Sigmoid colon (tissue), 7 donors: ENCODE data around the gene FMO1. TPM values are rescaled to one million over a fixed set of nuclear protein-coding genes. Genes with fewer than 3 reads are reported as not detected.
"Not testable (repeated sequence)": the region's sequence is repeated elsewhere in the genome, so short reads cannot be mapped to it uniquely, and the experiment has no call there.

Source experiments
- DNase-seq: peaks from one replicate; pipeline ENCODE4 v3.0.0-alpha.2; 2019
- H3K27ac ChIP-seq, 4 donors: fragments of 200-600 bp; sonication (generic); one replicate each; pipeline ENCODE4 v1.5.1; 2016 to 2019; ENCODE audit warnings: mild to moderate bottlenecking in 1 of 4
- H3K27me3 ChIP-seq, 3 donors: fragments of 200-600 bp; sonication (generic); one replicate each; pipeline ENCODE4 v1.5.1; 2019; ENCODE audit warnings: mild to moderate bottlenecking in 1 of 3
- H3K36me3 ChIP-seq, 4 donors: fragments of 200-600 bp; sonication (generic); one replicate each; pipeline ENCODE4 v1.5.1; 2016 to 2019
- H3K4me1 ChIP-seq, 4 donors: fragments of 200-600 bp; sonication (generic); one replicate each; pipeline ENCODE4 v1.5.1; 2017 to 2019
- H3K4me3 ChIP-seq, 4 donors: fragments of 200-600 bp; sonication (generic); one replicate each; pipeline ENCODE4 v1.5.1; 2017 to 2019; ENCODE audit warnings: mild to moderate bottlenecking in 2 of 4, moderate library complexity in 1 of 4
- H3K9me3 ChIP-seq, 4 donors: fragments of 200-600 bp in 3 of 4; sonication (generic) in 3 of 4; one replicate each; pipeline versions ENCODE4 v1.5.1 to v1.6.1; 2013 to 2019
- CTCF ChIP-seq, 4 experiments: fragments of 450-650 bp in 3 of 4; fragments of 200-600 bp in 1 of 4; IDR thresholded peaks; one replicate each; pipeline ENCODE4 v1.5.1; 2016 to 2019; ENCODE audit warnings: antibody characterized with exemption in 4 of 4, mild to moderate bottlenecking in 3 of 4, moderate library complexity in 2 of 4
- EP300 ChIP-seq, 4 donors: sonication (generic); formaldehyde crosslinking; IDR thresholded peaks; one replicate each; pipeline ENCODE4 v1.6.1; 2017; ENCODE audit warnings: antibody characterized with exemption in 4 of 4
- POLR2A ChIP-seq, 2 donors: fragments of 450-650 bp; IDR thresholded peaks; one replicate each; pipeline ENCODE4 v1.6.1; 2016; ENCODE audit warnings: antibody characterized with exemption in 2 of 2, mild to moderate bottlenecking in 2 of 2, moderate library complexity in 2 of 2
- POLR2AphosphoS5 ChIP-seq, 4 donors: sonication (generic); formaldehyde crosslinking; IDR thresholded peaks; one replicate each; pipeline ENCODE4 v1.6.1; 2017; ENCODE audit warnings: antibody characterized with exemption in 4 of 4
- WGBS, 2 donors: extraction: QIAGEN DNeasy Blood & Tissue Kit; methylation state at CpG; one replicate each; pipeline ENCODE4 v1.1.7; 2013; 5-methylcytosine and 5-hydroxymethylcytosine counted together
- intact Hi-C: fragments of 100-400 bp; cut with DNase I; formaldehyde crosslinking; loops from one replicate; pipeline ENCODE4 v1.15.1; 2023
- polyA plus RNA-seq, 3 donors: library from polyadenylated mRNA; stranded (reverse); fragments of 200-250 nt; gene quantifications; one replicate each; pipeline ENCODE4 v1.2.3, GENCODE V29; 2013
- total RNA-seq, 4 donors: library from RNA; depleted of rRNA; stranded (reverse); fragments of >200 nt; gene quantifications; one replicate each; pipeline ENCODE4 v1.1.0, GENCODE V29; 2016
- donor health status: healthy with polysubstance abuse.
- donor health status: Bipolar disorder and iron deficiency.
- donor health status: healthy.

Gene FMO1
- total and polyA plus RNA-seq, 7 donors, result 0.26 to 0.82 (median 0.36) TPM; not detected in 2

GRCh38 chr1:171233183-171233582, 15.1 kb upstream of the FMO1 start:
- no peaks in the 10 kb centered on the region for H3K36me3 ChIP-seq
- TF ChIP-seq POLR2A (IDR thresholded peaks at IDR 0.05) (no peak), CTCF (IDR thresholded peaks at IDR 0.05) (no peak), POLR2AphosphoS5 (IDR thresholded peaks at IDR 0.05) (no peak), EP300 (IDR thresholded peaks at IDR 0.05) (no peak)
- no peaks in the 10 kb centered on the region for H3K4me1 ChIP-seq
- no peaks in the 10 kb centered on the region for H3K9me3 ChIP-seq
- 85 to 97% methylated on average over 1 of the region's 1 CpG for WGBS, 2 donors
- no peaks in the 10 kb centered on the region for H3K27me3 ChIP-seq
- no peak overlapping the region for H3K4me3 ChIP-seq
- DNase-seq, result no peak
- intact Hi-C loops, result no loop called here
- no peak overlapping the region for H3K27ac ChIP-seq

- H3K4me1 ChIP-seq, intact Hi-C loops, H3K27ac ChIP-seq, H3K36me3 ChIP-seq, H3K4me3 ChIP-seq, DNase-seq, H3K27me3 ChIP-seq, H3K9me3 ChIP-seq: not testable (repeated sequence)
- WGBS, 2 donors, result 85 to 96% methylated on average over 4 of the region's 4 CpGs
These were observed 12.1 kb upstream of the FMO1 start for GRCh38 chr1:171236231-171236630.

GRCh38 chr1:171243878-171244277, 4.4 kb upstream of the FMO1 start:
- intact Hi-C loops, result loop anchor here (2.0 kb wide), 1 partner anchor 71 kb away; the partner anchor contains the start of gene FMO4
- 73 to 85% methylated on average over 4 of the region's 4 CpGs for WGBS, 2 donors
- no peak for TF ChIP-seq POLR2A (IDR thresholded peaks at IDR 0.05)
- TF ChIP-seq CTCF (IDR thresholded peaks at IDR 0.05), result no peak
- no peak for TF ChIP-seq EP300 (IDR thresholded peaks at IDR 0.05)
- no peak for TF ChIP-seq POLR2AphosphoS5 (IDR thresholded peaks at IDR 0.05)

GRCh38 chr1:171245458-171246064, 2.7 kb upstream of the FMO1 start:
- peak in 3 of 4 experiments; percentile 43 to 56 (median 50) for TF ChIP-seq CTCF (IDR thresholded peaks at IDR 0.05)
- TF ChIP-seq POLR2AphosphoS5 (IDR thresholded peaks at IDR 0.05), result no peak
- no peak for TF ChIP-seq EP300 (IDR thresholded peaks at IDR 0.05)
- TF ChIP-seq POLR2A (IDR thresholded peaks at IDR 0.05), result no peak
- Histone ChIP-seq H3K36me3 (no peaks in the 10 kb centered on the region), H3K27ac (no peak overlapping the region), H3K4me1 (no peaks in the 10 kb centered on the region), H3K27me3 (no peaks in the 10 kb centered on the region), H3K9me3 (no peaks in the 10 kb centered on the region), H3K4me3 (no peak overlapping the region)
- whole genome bisulfite sequencing, 2 donors, result 37 to 41% methylated on average over 6 of the region's 6 CpGs
- no peak for DNase-seq
- intact Hi-C loops, result loop anchor here (2.0 kb wide), 1 partner anchor 69 kb away; the partner anchor contains the start of gene FMO4

More at GRCh38 chr1:171243878-171244277, 4.4 kb upstream of the FMO1 start:
- Histone ChIP-seq H3K4me1 (no peaks in the 10 kb centered on the region), H3K27ac (no peak overlapping the region), H3K4me3 (no peak overlapping the region), H3K27me3 (no peaks in the 10 kb centered on the region), H3K36me3 (no peaks in the 10 kb centered on the region), H3K9me3 (peaks cover 0 to 6% (median 0%) of the 10 kb centered on the region in 4 donors)
- no peak for DNase-seq

- TF ChIP-seq EP300 (IDR thresholded peaks at IDR 0.05) (no peak), POLR2AphosphoS5 (IDR thresholded peaks at IDR 0.05) (no peak), CTCF (IDR thresholded peaks at IDR 0.05) (no peak), POLR2A (IDR thresholded peaks at IDR 0.05) (no peak)
- no peak for DNase-seq
- 88 to 90% methylated on average over 4 of the region's 4 CpGs for WGBS, 2 donors
- peaks cover 0 to 15% (median 14%) of the 10 kb centered on the region in 3 donors for H3K27me3 ChIP-seq
- intact Hi-C loops, result no loop called here
- H3K4me1 ChIP-seq, result peaks cover 0 to 8% (median 0%) of the 10 kb centered on the region in 4 donors
- no peak overlapping the region for H3K4me3 ChIP-seq
- no peaks in the 10 kb centered on the region for H3K36me3 ChIP-seq
- H3K9me3 ChIP-seq, result no peaks in the 10 kb centered on the region
- H3K27ac ChIP-seq, result no peak overlapping the region
These were observed 793 bp upstream of the FMO1 start for GRCh38 chr1:171247501-171247900.
